HG02798 (cell line): ENCODE results near the gene IL2RG.

ENCODE experiments used
- ATAC-seq: cut with Tn5 transposase; IDR thresholded peaks from one replicate; pipeline ENCODE4 v1.9.1; 2021; ENCODE audit warnings: mild to moderate bottlenecking; ENCODE audit not compliant: unreplicated experiment, poor library complexity

Gene IL2RG

GRCh38 chrX:71081330-71082123, 29.9 kb downstream of the IL2RG start:
- no peak for ATAC-seq

DNA sequence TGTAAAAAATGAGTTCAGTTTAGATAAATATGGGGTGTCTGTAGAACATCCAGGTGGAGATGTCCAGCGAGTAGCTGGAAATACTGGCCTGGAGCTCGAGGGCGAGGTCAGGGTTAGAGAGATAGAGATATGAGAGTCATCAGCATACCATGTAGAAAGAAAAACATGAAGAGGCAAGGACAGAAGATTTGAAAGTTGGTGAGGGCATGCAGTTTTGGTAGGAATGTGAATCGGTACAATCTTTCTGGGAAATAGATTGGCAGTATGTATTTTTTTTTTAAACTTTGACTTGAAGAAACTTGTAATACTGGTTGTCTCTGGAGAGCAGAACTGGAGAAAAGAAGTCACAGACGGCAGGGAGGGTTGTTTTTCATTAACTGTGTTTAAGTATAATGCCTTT, 40.8 kb downstream of the IL2RG start:
- no peak for ATAC-seq

GRCh38 chrX:71068044-71068918, 43.1 kb downstream of the IL2RG start, which contains the start of gene SNX12:
Gene SNX12, minus strand, starts transcription at chrX:71068334. Its CDS starts 28 bp downstream, at chrX:71068306.
- ATAC-seq, result peak; percentile 97

GRCh38 chrX:71067712-71068043, 43.7 kb downstream of the IL2RG start:
- no peak for ATAC-seq

- ATAC-seq, result no peak
Measured at GRCh38 chrX:71067089-71067488, 44.3 kb downstream of the IL2RG start.

DNA sequence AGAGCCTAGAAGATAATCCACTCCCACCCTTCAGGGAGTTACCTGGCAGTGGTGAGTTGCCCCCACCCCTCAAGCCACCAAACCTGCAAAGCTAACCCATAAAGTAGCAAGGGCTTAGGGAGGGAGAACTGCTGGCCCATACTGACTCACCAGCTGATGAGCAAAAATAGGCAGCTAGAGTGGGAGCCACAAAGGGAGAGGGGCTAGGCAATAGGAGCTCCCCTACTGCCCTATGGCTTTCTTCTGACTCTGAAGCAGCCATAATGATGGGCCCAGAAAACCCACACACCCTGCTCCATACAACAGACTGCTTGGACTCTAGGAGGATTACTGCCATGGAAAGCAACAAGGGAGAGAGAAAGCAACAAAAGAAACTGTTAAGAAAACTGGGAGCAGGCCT, 51.2 kb downstream of the IL2RG start:
- ATAC-seq, result no peak

GRCh38 chrX:71057848-71058530, 53.4 kb downstream of the IL2RG start:
- no peak for ATAC-seq
